GM18502 (cell line): Measurements from ENCODE around the gene DUSP22.
A peak's percentile ranks its signal among the peaks of the same experiment; 100 is the strongest.
"Not testable (repeated sequence)": the region's sequence is repeated elsewhere in the genome, so short reads cannot be mapped to it uniquely, and the experiment has no call there.

Experiments
- ATAC-seq: cut with Tn5 transposase; IDR thresholded peaks from one replicate; pipeline ENCODE4 v1.9.1; 2021; ENCODE audit warnings: mild to moderate bottlenecking; ENCODE audit not compliant: unreplicated experiment, poor library complexity

Gene DUSP22

DNA sequence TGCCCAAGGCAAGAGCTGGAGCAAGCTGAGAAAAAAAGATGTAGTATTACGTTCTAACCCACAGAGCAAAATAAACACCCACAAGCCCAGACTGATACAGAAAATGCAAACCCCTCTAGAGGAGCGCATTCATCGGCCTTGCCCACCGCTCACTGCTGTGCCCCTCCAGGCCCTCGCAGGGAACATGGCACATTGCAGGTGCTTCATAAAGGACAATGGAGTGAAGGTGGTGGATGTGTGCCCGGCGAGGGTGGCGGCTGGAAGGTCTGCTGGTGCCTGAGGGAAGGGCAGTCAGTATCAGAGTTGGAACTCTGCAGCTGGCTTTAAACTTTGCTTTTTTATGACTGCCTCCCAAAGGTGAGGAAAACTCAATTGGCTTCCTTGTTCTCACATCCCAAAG, 80.7 kb downstream of the DUSP22 start:
- no peak for ATAC-seq

DNA sequence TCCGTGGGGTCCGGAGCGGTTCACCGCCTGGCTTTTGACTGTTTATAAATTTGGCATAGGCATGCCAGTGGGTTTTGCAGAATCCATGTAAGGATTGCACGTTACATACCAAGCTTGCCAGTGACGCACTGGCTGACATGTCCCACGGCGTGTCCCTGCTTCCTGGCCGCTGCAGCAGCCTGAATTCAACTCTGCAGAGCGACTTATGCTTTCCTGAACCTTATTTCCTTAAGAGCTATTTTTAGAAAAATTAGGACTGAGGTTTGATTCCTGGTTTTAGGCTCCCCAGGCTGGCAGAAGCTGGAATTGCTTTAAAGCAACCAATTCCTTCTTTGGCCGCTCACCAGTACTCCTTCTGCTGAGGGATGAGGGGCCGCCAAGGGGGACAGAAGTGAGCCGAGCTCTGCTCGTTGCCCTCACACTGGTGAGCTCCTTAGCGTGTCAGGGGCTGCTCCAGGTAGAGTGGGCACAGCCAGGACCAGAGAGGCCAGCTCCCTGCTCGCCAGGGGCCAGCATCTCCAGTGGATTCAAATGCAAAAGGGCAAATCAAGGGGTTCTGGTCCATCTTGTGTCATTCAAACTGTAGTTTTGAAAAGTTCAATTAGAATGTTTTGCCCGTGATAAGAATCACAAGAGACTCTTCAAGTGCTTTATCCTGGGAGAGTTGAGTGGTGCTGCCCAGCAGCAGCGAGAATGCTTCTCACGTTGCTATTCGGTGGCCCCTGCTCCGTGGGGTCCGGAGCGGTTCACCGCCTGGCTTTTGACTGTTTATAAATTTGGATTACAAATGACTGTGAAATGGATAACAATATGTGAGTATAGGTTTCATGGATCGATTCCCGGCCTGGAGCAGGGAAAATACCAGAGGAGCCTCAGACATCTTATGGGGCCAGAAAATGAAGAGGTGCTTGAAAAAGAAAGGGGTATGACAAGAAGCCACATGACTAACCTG, 81.8 kb downstream of the DUSP22 start:
- no peak for ATAC-seq

DNA sequence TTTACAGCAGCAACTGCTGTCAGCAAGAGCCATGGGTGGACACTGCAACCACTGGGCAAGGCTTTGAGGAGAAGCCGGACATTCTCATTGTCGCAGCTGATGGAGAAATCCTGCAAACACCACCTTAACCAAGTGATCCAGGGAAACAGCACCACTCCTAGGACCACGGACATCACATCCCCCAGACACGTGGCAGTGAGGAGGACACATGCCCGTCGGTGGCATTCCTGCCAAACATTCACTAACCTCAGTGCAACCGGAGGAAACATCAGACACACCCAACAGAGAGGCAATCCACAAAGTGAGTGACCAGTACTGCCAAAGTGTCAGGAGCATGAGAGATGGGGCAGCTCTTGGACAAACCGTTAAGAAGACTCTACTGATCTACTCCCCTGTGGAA, 82.7 kb downstream of the DUSP22 start:
- ATAC-seq = no peak

DNA sequence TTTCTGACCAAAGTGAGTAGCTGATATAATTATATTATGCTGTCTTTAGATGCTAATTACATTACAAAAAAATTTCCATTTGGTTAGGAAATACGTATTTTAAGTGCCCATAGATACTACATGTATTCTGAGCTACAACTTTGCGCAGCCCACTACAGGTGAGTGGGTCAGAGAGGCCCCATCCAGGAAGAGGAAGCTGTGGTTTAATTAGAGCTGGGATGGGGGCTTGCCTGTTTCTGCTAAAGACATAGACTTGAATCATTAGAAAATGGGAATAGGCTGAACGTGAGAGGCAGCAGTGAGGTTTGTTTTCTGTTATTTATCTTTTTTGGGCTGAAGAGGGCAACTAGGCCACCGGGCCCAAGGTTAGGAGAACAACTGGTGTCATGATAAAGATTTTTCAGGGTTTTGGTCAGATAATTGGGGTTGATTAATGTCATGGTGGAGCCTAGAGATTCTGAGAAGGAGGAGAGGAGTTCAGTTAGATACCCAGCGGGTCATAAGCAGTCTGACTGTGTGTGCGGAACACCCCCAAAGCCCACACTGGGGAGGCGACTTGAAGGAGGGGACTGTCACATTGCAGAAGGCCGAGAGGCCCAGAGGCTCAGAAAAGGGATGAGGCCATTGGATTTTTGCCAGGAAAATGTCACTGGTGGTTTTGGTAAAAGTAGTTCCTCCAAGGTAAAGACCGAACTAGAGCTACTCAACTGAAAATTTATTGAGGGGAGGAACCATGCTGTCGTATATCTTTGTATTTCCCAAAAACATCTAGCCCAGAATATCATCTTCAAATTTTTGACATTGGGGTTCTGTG, 84.7 kb downstream of the DUSP22 start:
- ATAC-seq = no peak

DNA sequence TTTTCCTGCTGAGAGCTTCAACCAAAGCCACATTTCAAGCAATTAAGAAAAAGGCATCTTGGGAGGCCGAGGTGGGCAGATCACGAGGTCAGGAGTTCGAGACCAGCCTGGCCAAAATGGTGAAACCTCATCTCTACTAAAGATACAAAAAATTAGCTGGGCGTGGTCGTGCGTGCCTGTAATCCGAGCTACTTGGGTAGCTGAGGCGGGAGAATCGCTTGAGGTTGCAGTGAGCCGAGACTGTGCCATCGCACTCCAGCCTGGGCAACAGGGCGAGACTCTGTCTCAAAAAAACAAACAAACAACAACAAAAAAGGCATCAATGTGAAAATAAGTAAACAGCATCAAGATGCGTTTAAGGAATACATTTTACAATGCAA, 85.3 kb downstream of the DUSP22 start:
- not testable (repeated sequence) for ATAC-seq

DNA sequence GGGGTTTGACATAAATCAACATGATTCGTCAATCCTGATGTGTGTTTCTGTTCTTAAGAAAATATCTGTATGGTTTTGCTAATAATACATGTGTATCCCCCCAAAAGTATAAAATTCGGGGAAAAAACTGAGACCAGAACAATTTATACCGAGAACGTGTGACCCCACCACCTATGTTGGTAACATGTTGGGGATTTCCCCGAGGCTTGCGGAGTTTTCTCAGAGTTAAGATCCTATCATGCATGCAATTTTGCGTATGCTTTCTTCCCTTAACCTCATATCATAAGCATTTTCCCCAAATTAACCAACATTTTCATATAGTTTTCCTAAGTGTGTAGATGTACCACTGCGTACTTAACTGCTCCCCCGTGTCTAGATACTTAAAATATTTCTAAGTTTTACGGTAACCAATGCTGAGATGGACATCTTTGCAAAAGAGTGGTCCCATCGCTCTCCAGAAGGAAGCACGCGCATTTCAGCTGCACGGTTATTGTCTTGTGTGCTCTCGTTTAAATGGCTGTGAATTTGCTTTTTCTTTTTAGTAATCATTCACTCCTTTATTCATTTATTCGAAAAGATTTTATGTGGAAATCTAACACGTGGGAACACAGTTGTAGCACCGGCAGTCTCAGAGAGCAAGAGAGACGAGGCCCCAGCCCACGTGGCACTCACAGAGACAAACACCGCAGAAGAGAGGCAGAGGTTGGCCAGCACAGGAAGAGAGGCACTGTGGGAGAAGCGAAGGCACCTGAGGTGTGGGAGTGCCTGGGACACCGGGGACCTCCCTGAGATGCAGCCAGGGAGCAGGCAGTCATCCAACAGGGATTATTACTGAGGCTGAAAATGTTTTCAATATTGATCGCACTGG, 86.0 kb downstream of the DUSP22 start:
- peak; percentile 39 for ATAC-seq

DNA sequence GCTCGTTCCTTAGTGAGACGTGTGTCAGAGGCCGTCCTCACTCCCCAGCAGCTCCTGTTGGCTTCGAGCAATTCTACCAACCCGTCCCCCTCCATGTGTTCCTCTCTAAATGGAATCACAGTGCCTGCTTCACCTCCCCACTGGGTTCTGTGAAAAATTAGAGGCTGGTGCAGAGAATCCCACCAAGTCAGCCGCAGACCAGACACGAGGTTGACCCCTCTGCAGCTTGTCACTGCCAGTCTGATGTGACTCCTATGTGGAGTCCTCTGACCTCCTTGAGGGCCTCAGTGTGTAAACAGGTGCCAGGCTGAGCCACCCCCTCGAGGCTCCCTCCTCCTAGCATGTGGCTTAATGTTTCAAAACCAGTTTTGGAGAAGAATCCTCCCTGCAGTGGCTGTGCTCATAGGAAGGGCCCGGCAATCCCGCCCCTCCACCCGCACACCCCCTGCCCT, 86.7 kb downstream of the DUSP22 start:
- ATAC-seq = no peak

DNA sequence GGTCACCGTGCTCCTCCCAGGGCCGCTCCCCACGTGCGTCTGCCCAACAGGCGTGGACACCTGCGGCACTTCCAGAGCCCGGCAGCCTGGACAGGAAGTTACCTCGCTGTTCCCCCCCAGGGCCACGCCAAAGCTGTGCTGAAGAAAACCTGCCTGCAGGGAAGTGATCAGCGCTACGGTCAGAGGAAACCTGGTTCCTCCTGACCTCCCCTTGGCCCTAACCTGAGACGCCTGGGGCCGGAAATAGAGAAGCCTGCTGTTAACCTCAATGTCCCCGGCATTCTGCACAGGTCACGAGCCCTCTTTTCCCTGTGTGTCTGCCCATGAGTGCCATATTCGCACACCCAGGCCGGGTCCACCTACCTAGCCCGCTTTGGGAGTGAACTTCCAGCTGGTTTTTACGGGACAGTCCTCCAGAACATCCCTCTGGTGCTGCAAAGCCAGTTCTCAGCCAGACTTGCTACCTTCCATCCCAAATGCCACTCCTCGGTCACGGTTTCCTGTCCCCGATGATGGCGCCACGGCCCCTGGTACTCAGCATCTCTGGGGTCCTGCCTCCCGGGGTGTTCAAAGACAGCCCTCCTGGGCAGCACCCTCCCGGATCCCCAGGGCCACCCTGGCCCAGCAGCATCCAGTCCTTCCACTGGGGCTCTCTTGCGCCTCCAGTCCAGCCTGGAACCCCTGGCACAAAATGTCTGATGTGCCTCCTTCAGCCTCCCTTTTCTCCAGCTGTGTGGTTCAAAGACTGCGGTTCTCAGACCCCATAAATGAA, 87.3 kb downstream of the DUSP22 start:
- ATAC-seq = peak; percentile 40

DNA sequence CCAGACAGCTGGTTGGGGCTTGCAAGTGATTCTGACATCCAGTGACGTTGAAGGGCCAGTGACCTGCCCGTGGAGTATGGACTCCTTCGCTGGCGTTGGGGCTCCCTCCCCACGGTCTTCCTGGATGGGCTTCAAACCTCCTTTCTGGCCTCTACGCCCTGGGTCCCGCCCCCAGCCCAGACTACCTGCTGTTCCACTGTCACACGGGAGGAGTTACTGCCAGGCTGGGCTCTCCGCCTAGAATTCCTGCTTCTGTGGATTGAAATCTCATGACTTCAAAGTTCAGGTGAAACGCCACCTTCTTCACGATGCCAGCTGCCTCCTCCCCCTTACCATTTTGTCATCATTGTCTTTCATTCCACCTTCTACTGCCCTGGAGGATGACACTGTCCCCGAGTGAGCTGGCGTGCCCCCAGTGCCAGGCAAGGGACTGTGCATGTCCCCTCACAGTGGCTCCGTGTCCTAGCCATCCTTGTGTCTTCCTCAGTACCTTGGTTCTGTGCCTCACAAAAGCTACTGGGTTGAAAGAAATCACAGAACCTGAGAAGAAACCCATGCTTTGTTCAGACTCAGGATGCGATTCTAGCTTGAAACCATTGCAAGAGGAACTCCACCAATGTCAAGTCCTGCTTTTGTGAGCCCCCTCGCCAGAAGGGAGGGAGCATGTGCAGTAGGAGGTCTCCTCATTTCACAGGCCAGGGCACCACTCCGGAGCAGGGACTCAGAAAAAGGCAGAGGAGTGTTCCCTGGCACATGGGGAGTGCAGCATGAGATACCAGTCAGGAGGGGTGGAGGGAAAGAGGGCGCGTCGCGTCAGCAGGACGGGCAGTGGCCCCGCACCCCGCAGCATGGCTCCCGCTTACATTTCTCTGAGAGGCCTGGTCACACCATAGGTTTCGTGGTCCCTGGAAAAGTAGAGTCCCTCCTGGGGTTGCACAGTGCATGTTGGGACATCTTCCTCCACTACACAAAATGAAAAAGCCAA, 88.2 kb downstream of the DUSP22 start:
- no peak for ATAC-seq

DNA sequence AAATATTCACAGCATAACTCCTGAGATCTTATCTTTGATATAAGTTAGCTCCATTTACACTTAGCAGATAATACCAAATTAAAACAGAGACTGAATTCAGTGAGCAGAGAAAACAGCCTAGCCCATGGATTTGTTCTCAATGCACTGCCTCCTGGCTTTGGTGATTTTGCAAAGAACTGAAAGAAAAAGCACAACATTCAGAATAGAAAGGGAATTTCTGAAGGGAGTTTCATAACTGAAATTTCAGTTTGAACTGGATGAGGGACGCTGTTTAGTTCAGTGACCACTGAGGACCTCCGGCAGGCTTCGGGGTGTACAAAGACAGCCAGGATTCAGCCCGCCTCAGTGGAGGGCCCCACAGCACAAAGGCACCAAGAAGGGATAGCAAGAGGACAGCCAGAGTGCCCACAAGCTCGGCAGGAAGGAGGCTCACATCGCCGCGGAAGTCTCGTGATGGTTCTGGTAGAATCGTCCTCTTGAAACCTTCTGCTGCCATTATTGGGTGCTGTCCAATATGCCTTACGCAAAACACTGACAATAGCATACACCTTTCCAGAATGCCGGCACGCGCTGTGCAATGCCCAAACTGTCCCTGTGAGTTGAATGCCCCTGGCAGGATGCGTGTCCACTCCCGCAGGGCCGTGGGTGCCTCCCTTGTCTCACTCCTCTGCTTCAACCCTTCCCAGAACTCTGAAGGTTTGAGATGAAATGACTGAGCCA, 89.6 kb downstream of the DUSP22 start:
- no peak for ATAC-seq

DNA sequence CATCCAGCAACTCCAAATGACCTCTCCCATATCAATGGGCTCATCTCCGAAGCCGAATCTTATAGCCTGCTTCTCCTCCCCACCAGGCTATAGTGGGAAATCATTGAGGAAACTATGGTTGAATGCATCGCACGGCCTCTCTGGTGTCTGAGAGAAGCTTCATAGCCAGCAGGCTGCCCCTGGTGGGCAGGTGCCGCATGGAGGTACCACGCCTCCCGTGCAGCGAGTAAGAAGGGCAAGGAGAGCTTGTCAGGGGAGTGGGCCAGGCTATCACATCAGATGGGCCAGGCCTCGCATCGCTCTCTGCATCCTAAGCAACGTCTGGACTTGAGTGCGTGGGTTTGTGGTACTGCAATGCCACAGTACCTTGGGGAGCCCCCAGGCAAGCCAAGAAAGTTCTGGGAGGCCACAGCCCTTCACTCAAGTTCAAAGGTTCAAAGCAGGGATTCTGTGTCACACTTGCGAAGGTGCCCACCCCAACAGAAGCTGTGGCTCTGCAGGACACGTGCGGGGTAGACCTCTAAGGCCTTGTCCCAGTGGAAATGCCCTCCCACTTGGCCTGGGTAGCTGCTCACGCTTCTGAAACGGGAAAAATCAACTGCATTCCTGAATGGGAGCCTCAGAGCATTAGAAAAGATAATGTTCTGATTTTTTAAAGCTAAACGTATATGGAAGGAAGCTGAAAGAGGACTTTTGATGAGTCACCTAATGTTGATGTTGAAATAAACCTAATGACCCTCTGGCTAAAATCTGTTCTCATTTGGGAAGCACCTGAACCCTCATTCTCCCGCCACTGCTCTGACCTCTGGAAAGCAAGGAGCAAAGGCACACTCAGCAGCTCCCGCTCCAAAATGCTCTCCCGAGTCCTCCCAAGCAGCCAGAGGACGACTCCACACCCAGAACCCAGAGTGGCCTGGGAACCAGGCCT, 90.9 kb downstream of the DUSP22 start:
- ATAC-seq = no peak

DNA sequence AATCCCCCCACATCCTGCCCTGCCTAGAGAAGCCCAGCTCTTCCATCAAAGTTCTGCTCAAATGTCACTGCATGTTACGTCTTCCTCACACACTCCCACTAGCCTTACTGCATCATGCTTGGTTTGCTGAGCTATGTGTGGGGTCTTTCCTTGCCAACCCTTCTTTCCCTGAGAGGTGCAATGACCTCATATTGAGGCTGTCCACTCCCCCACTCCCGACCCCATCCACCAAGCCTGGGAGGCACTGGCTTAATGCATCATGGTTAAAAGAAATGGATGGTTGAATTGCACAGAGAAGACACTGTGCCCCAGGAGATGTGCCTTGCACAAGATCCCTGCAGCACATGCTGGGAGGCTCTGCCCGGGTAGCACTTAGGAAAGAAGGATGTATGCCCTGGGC, 91.6 kb downstream of the DUSP22 start:
- no peak for ATAC-seq

DNA sequence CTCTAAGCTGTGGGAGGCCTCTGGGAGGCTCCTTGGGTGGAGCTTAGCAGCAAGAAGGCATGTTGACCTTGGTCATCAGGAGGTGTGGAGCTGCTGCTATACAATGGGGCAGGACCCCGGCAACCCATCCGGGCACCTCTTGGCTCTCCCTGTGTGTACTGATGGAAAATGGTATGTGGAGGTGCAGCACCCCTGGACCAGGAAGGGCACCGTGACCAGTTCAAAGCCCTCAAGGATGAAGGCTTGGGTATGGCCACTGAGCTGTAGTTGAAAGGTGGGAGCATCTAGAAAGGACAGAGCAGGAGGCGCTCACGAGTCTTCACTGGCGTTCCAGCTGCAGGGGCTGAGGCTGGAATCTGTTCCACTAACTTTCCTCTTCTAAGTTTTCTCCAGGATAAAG, 92.6 kb downstream of the DUSP22 start:
- no peak for ATAC-seq

DNA sequence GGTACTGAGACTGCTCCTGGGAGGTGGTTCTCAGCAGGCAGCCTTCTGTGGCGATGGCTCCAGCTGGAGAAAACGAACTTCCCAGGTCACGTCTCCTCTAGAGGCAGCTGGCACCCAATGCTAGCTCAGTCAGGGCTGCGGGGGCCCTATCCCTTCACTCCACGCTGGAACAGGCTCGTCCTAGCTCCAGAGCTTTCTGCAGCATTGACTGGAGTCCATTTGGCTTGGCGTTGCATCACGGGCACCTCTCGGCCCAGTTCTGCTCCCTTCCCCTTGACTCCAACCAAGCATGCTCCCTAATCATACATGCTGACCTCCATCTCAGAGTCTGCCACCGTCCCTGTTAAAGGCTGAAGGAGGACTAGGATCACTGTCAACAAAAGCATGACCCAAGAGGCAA, 93.3 kb downstream of the DUSP22 start:
- no peak for ATAC-seq

DNA sequence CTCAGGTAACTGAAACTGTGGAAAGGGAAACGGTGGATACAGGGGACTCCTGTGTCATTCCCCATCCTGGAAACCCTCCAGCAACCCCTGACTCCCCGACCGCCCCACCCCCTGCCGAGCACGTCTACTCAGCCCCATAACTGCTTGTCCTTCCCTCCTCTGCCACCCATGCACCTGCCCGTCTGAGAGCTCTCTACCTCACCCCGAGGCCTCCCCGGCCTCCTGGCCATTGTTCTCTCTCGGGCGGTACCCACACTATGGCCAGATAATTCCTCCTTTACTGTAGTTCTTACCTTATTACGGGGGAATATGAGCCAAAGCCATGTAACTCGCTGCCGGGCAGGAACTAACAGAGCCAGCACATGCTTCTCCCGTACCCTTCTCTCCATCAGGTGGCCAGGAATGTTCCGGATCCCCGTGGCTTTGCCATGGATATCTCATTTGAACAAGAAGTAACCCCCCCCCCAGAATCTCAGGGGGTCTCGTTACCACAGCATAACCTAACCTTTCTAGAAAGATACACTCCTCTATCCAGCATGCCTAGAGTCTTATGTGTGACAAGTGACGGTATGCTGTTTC, 94.5 kb downstream of the DUSP22 start:
- no peak for ATAC-seq

DNA sequence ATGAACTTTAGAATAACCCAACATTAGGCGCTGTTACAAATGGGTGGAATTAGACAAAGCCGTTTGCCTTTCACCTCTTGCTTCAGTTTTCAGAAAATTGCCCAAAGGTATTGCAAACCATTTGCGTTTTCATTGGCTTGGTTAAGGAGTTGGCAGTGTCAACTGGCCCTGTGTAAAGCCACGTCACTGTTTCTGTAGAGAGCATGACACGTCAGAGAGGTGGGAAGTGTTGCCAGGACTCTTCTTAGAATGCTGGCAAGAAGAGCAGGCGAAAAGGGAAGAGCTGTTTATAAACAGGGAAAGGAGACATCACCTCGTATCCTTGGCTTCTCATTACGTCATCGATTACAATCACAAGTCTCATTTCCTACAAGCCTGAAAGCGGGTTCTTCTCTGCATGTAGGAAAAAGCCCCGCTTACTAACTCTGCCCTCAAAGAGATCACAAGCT, 95.0 kb downstream of the DUSP22 start:
- ATAC-seq = no peak
